ENCODE data around the gene ACAA1.
"Not testable (repeated sequence)": the region's sequence is repeated elsewhere in the genome, so short reads cannot be mapped to it uniquely, and the experiment has no call there.

Gene ACAA1

GRCh38 chr3:38083254-38083653, 53.7 kb downstream of the ACAA1 start:
- H3K4me1 Mint-ChIP-seq; DNase-seq (ENCODE audit: low spot score in 2 of 2); H3K27me3 Mint-ChIP-seq; H3K27ac Mint-ChIP-seq (ENCODE audit: low read depth); H3K9me3 Mint-ChIP-seq; ATAC-seq (replicated peaks; ENCODE audit: extremely low read depth, poor library complexity, severe bottlenecking): not testable (repeated sequence)
- Mint-ChIP-seq H3K4me3 (peak overlapping the region; percentile 67), H3K36me3 (ENCODE audit: insufficient read depth) (peaks cover 26% of the 10 kb centered on the region)

- H3K9me3 Mint-ChIP-seq; H3K4me3 Mint-ChIP-seq; ATAC-seq (replicated peaks; ENCODE audit: extremely low read depth, poor library complexity, severe bottlenecking); H3K27me3 Mint-ChIP-seq; H3K4me1 Mint-ChIP-seq; DNase-seq (ENCODE audit: low spot score in 2 of 2): not testable (repeated sequence)
- Mint-ChIP-seq H3K36me3 (ENCODE audit: insufficient read depth) (peaks cover 27% of the 10 kb centered on the region), H3K27ac (ENCODE audit: low read depth) (peak overlapping the region; percentile 87)
Measured at GRCh38 chr3:38082296-38082695, 54.6 kb downstream of the ACAA1 start.

GRCh38 chr3:38077073-38077472, 59.9 kb downstream of the ACAA1 start:
- not testable (repeated sequence) for H3K9me3 Mint-ChIP-seq; ATAC-seq (replicated peaks; ENCODE audit: extremely low read depth, poor library complexity, severe bottlenecking); DNase-seq (ENCODE audit: low spot score in 2 of 2); H3K4me3 Mint-ChIP-seq; H3K27me3 Mint-ChIP-seq; H3K4me1 Mint-ChIP-seq; H3K36me3 Mint-ChIP-seq (ENCODE audit: insufficient read depth)
- H3K27ac Mint-ChIP-seq (ENCODE audit: low read depth) = peak overlapping the region; percentile 11

Data from central memory CD8-positive, alpha-beta T cell (primary cell).